Activated T-helper 17 cell treated with anti-CD3 and anti-CD28 coated beads, Interleukin-2, amount 50 U/mL, for 72 hours (primary cell): ENCODE data around the gene DIP2A. TPM values are rescaled to one million over a fixed set of nuclear protein-coding genes. Genes with fewer than 3 reads are reported as not detected.
"Not testable (repeated sequence)": the region's sequence is repeated elsewhere in the genome, so short reads cannot be mapped to it uniquely, and the experiment has no call there.

ENCODE experiments used
- ATAC-seq: fragments of 150-1000 bp; cut with Tn5 transposase; replicated peaks from 2 replicates; pipeline ENCODE4 v1.10.0; 2021; ENCODE audit warnings: mild to moderate bottlenecking, moderate library complexity
- H3K27ac Mint-ChIP-seq: one replicate; pipeline ENCODE4 v1.8.0; 2022; ENCODE audit warnings: mixed read lengths
- H3K27me3 Mint-ChIP-seq: one replicate; pipeline ENCODE4 v1.8.0; 2022; ENCODE audit warnings: mixed read lengths
- H3K36me3 Mint-ChIP-seq: one replicate; pipeline ENCODE4 v1.8.0; 2022; ENCODE audit warnings: low read depth, mild to moderate bottlenecking, mixed read lengths
- H3K4me1 Mint-ChIP-seq: one replicate; pipeline ENCODE4 v1.8.0; 2022; ENCODE audit warnings: mixed read lengths
- H3K4me3 Mint-ChIP-seq: one replicate; pipeline ENCODE4 v1.8.0; 2022; ENCODE audit warnings: mild to moderate bottlenecking, mixed read lengths
- H3K9me3 Mint-ChIP-seq: one replicate; pipeline ENCODE4 v1.8.0; 2022; ENCODE audit warnings: mixed read lengths
- total RNA-seq, 2 donors: library from RNA; stranded (reverse); gene quantifications; one replicate each; pipeline ENCODE4 v1.2.3, GENCODE V29; 2022

The DIP2A gene
- total RNA-seq, 2 donors from 2014 or later, result 43.6 to 49.3 TPM

- not testable (repeated sequence) for H3K4me3 Mint-ChIP-seq, H3K9me3 Mint-ChIP-seq, H3K4me1 Mint-ChIP-seq, H3K27ac Mint-ChIP-seq, H3K27me3 Mint-ChIP-seq, ATAC-seq
- peaks cover 78% of the 10 kb centered on the region for H3K36me3 Mint-ChIP-seq
Measured at GRCh38 chr21:46433116-46433515, 25.6 kb upstream of the DIP2A start.

GRCh38 chr21:46434322-46434958, 24.3 kb upstream of the DIP2A start:
- H3K27ac Mint-ChIP-seq, result no peak overlapping the region
- H3K36me3 Mint-ChIP-seq, result peaks cover 87% of the 10 kb centered on the region
- no peak for ATAC-seq

DNA sequence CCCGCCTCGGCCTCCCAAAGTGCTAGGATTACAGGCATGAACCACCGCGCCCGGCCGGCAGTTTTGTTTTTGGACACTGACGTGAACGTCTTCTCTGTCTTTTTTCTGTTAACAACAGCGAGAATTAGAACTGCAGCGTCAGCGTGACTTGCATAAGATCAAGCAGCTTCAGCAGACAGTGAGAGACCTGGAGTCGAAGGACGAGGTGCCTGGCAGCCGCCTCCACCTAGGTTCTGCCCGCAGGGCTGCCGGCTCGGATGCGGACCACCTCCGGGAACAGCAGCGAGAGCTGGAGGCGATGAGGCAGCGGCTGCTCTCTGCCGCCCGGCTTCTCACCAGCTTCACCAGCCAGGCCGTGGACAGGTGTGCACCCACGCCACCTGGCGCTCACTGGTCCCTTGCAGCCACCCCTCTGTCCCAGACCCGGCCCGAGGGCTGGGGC, 22.9 kb upstream of the DIP2A start:
- Mint-ChIP-seq H3K27ac (no peak overlapping the region), H3K4me3 (no peak overlapping the region), H3K36me3 (peaks cover 90% of the 10 kb centered on the region), H3K9me3 (no peaks in the 10 kb centered on the region), H3K27me3 (no peaks in the 10 kb centered on the region), H3K4me1 (no peaks in the 10 kb centered on the region)
- ATAC-seq, result no peak

More at GRCh38 chr21:46434322-46434958, 24.3 kb upstream of the DIP2A start:
- Mint-ChIP-seq H3K9me3 (no peaks in the 10 kb centered on the region), H3K4me3 (no peak overlapping the region), H3K4me1 (no peaks in the 10 kb centered on the region), H3K27me3 (no peaks in the 10 kb centered on the region)

DNA sequence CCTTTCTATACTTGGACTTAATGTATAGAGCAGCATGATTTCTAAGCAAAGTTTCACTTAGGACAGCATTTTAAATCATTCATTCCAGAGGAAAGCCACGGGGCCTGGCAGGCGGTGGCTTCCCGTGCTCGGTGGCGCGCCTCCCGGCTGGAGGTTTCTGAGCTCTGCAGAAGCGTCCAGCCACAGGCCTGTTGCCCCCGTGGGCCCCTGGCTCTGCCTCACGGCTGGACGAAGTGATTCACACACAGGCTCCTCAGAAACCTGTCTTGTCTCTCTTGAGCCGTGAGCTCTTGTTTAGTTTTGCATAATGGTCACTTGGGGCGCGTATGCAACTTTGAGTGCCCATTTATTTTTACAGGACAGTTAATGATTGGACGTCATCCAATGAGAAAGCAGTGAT, 22.1 kb upstream of the DIP2A start:
- Mint-ChIP-seq H3K36me3 (peaks cover 90% of the 10 kb centered on the region), H3K27ac (no peak overlapping the region)

DNA sequence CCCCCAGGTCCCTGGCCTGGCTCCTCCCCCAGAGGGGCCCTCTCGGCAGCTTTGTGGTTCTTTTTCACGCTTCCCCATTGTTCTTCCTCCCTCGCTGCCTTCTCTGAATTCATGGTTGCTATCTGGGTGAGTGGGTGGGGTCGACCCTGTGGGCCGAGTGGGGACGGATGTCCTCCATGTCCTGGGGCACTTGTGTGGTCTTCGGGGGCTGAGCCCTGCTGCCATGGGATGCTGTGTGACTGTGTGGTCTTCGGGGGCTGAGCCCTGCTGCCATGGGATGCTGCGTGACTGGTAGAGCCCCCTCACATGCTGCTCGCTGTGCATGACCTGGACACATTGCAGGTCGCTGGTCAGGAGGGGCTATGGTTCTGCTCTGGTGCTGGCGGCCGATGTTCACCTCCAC, 21.6 kb upstream of the DIP2A start:
- H3K27me3 Mint-ChIP-seq, result no peaks in the 10 kb centered on the region
- no peaks in the 10 kb centered on the region for H3K4me1 Mint-ChIP-seq
- no peak overlapping the region for H3K27ac Mint-ChIP-seq
- peaks cover 87% of the 10 kb centered on the region for H3K36me3 Mint-ChIP-seq
- H3K4me3 Mint-ChIP-seq, result no peak overlapping the region
- no peak for ATAC-seq
- no peaks in the 10 kb centered on the region for H3K9me3 Mint-ChIP-seq

More for the DNA sequence above, 22.1 kb upstream of the DIP2A start:
- Mint-ChIP-seq H3K9me3 (no peaks in the 10 kb centered on the region), H3K4me3 (no peak overlapping the region), H3K4me1 (no peaks in the 10 kb centered on the region), H3K27me3 (no peaks in the 10 kb centered on the region)
- no peak for ATAC-seq

GRCh38 chr21:46437511-46437910, 21.2 kb upstream of the DIP2A start:
- H3K4me3 Mint-ChIP-seq, result no peak overlapping the region
- H3K9me3 Mint-ChIP-seq, result no peaks in the 10 kb centered on the region
- no peaks in the 10 kb centered on the region for H3K4me1 Mint-ChIP-seq
- H3K27me3 Mint-ChIP-seq, result no peaks in the 10 kb centered on the region
- peaks cover 87% of the 10 kb centered on the region for H3K36me3 Mint-ChIP-seq
- no peak for ATAC-seq
- no peak overlapping the region for H3K27ac Mint-ChIP-seq

DNA sequence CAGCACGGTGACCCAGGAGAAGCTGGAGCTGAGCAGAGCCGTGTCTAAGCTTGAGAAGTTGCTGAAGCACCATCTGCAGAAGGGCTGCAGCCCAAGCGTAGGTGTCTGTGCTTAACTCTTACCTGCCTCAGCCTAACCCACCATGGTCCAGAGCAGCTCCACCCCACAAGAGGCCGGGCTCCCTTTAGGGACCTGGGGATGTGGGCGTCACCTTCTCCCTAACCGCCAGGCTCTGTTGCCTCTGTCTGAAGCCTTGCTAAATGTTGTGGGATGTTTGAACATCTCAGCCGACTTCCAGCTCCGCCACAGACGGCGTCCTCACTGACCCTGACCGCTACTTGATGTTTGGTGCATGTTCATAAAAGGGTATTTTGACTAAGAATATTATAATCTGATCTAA, 20.4 kb upstream of the DIP2A start:
- Mint-ChIP-seq H3K27ac (no peak overlapping the region), H3K36me3 (peaks cover 88% of the 10 kb centered on the region), H3K4me1 (no peaks in the 10 kb centered on the region), H3K4me3 (no peak overlapping the region), H3K9me3 (no peaks in the 10 kb centered on the region), H3K27me3 (no peaks in the 10 kb centered on the region)
- ATAC-seq, result no peak

DNA sequence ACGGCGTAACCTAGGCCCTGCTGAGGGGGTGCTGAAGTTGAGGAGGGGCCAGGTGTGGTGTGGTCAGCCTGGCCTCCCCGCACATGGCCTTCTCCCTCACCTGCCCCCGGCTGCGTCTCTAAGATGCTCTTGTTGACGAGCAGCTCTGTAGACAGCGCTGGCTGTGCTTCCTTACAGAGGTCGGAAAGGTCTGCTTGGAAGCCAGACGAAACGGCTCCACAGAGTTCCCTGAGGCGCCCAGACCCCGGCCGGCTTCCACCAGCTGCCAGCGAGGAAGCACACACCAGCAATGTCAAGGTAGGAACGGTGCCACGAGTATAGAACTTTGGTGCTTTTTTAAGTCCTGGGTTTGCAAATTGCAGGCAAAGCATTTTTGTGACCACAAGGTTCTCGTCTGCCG, 18.8 kb upstream of the DIP2A start:
- Mint-ChIP-seq H3K36me3 (peaks cover 79% of the 10 kb centered on the region), H3K4me3 (no peak overlapping the region), H3K27ac (no peak overlapping the region), H3K9me3 (no peaks in the 10 kb centered on the region), H3K27me3 (no peaks in the 10 kb centered on the region), H3K4me1 (no peaks in the 10 kb centered on the region)
- no peak for ATAC-seq

DNA sequence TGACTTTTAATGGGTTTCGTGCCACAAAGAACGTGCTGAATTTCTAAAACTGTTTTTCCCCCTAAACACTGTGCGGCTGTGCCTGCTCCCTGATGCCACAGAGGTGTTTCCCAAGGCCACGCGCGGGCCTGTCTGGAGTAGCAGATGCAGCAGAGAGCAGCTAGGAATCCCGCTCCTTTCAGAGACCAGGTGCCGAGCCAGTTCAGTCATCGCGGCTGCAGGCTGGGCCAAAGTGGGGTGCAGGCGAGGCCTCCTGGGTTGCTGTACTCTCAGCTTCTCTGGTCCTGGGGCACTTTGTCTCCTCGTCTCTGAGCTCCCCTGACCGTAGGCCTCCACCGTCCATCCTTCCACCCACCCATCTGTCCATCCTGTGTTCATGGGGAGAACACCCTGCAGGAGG, 17.4 kb upstream of the DIP2A start:
- H3K4me1 Mint-ChIP-seq, result no peaks in the 10 kb centered on the region
- no peak overlapping the region for H3K4me3 Mint-ChIP-seq
- no peak for ATAC-seq
- H3K27me3 Mint-ChIP-seq, result no peaks in the 10 kb centered on the region
- no peaks in the 10 kb centered on the region for H3K9me3 Mint-ChIP-seq
- peaks cover 74% of the 10 kb centered on the region for H3K36me3 Mint-ChIP-seq
- no peak overlapping the region for H3K27ac Mint-ChIP-seq

DNA sequence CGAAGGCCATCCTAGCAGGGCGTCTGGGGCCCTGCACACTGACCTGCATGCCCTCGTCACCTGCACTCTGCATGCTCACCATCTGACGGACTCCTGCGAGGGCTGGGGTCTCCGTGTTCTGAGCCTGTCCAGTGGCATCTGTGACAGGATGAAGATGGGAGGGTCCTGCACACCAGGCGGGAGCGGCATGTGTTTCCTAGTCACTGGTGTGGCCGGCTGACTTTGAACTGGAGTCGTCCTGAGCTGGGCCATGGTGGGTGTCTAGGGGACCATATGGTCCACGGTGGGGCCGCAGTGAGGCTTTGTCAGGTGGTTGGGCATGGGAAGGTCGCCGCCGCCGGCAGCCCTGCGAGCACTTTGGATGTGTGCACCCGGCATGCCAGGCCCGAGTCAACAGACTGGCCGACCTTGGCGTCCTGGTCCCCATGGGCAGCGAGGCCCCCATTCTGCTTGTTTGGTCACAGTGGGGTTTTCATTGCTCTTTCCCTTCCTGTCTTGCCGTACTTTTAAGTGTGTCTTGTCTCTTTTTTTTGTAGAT, 16.7 kb upstream of the DIP2A start:
- H3K4me3 Mint-ChIP-seq, result no peak overlapping the region
- H3K9me3 Mint-ChIP-seq, result no peaks in the 10 kb centered on the region
- ATAC-seq, result no peak
- no peaks in the 10 kb centered on the region for H3K4me1 Mint-ChIP-seq
- no peak overlapping the region for H3K27ac Mint-ChIP-seq
- H3K27me3 Mint-ChIP-seq, result no peaks in the 10 kb centered on the region
- H3K36me3 Mint-ChIP-seq, result peaks cover 68% of the 10 kb centered on the region

DNA sequence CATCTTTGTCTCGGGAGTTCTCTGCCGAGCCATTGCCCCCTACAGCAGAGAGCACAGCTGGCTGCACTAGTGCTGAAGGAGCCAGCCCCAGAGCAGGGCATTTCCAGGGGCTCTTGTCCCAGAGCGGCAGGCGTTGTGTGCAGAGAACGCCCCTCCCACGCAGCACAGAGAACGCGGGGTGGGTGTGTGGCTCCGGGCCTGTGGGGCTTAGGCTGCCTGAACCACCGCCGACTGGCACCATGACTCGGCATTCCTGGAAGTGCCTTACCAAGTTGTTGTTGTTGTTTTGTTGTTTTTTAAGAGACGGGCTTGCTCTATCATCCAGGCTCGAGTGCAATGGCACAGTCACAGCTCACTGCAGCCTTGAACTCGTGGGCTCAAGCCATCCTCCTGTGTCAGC, 15.8 kb upstream of the DIP2A start:
- Mint-ChIP-seq H3K36me3 (peaks cover 59% of the 10 kb centered on the region), H3K27ac (no peak overlapping the region), H3K4me1 (no peaks in the 10 kb centered on the region), H3K9me3 (no peaks in the 10 kb centered on the region), H3K4me3 (no peak overlapping the region), H3K27me3 (no peaks in the 10 kb centered on the region)
- no peak for ATAC-seq

- peaks cover 59% of the 10 kb centered on the region for H3K36me3 Mint-ChIP-seq
- H3K4me3 Mint-ChIP-seq, result no peak overlapping the region
- no peaks in the 10 kb centered on the region for H3K4me1 Mint-ChIP-seq
- H3K27ac Mint-ChIP-seq, result peak overlapping the region; percentile 67
- ATAC-seq, result no peak
- peaks cover 6% of the 10 kb centered on the region for H3K9me3 Mint-ChIP-seq
- H3K27me3 Mint-ChIP-seq, result no peaks in the 10 kb centered on the region
Measured at GRCh38 chr21:46443910-46444309, 14.8 kb upstream of the DIP2A start.

DNA sequence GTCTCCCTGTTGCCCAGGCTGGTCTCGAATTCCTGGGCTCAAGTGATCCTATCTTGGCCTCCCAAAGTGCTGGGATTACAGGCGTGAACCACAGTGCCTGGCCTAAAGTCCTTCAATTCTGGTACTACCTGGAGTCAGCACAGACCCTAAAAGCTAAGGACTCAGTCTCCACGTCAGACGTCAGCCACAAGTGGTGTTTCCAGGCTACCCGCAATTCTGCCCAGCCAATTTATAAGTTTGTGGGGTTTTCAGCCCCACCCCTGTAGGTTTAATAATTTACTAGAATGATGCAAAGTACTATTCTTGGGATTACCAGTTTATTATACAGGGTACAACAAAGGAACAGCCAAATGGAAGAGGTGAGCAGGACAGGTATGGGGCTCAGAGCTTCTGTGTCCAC, 10.6 kb upstream of the DIP2A start:
- Mint-ChIP-seq H3K9me3 (peaks cover 6% of the 10 kb centered on the region), H3K36me3 (peaks cover 20% of the 10 kb centered on the region), H3K4me1 (peaks cover 4% of the 10 kb centered on the region), H3K27me3 (no peaks in the 10 kb centered on the region), H3K27ac (no peak overlapping the region), H3K4me3 (no peak overlapping the region)
- ATAC-seq, result no peak

- not testable (repeated sequence) for H3K4me1 Mint-ChIP-seq, H3K27me3 Mint-ChIP-seq, ATAC-seq, H3K4me3 Mint-ChIP-seq, H3K9me3 Mint-ChIP-seq, H3K27ac Mint-ChIP-seq
- peaks cover 15% of the 10 kb centered on the region for H3K36me3 Mint-ChIP-seq
Measured at GRCh38 chr21:46448855-46449254, 9.8 kb upstream of the DIP2A start.

- no peak overlapping the region for H3K27ac Mint-ChIP-seq
- H3K4me3 Mint-ChIP-seq, result no peak overlapping the region
- no peaks in the 10 kb centered on the region for H3K27me3 Mint-ChIP-seq
- peaks cover 6% of the 10 kb centered on the region for H3K9me3 Mint-ChIP-seq
- peaks cover 13% of the 10 kb centered on the region for H3K4me1 Mint-ChIP-seq
- peaks cover 12% of the 10 kb centered on the region for H3K36me3 Mint-ChIP-seq
- ATAC-seq, result no peak
Measured at GRCh38 chr21:46452710-46453109, 6.0 kb upstream of the DIP2A start.
